H1 (cell line): ENCODE data around the gene KCP. TPM values are rescaled to one million over a fixed set of nuclear protein-coding genes. Genes with fewer than 3 reads are reported as not detected.

Experiments
- CTCF ChIA-PET: fragments of 300-600 bp; sonication (Branson Sonifier 250); formaldehyde crosslinking; loops from one replicate; lab custom pipeline; 2021; ENCODE audit not compliant: partially characterized antibody; lab: Charles Lee
- POLR2A ChIA-PET: fragments of 300-600 bp; sonication (Branson Sonifier 250); formaldehyde crosslinking; loops from one replicate; lab custom pipeline; 2021; ENCODE audit warnings: inconsistent platforms; ENCODE audit not compliant: partially characterized antibody; lab: Charles Lee
- DNase-seq, 2 experiments: peaks; one replicate each; pipeline versions ENCODE4 v3.0.0 to v3.0.0-alpha.2; 2010 to 2022; ENCODE audit warnings: low spot score in 2 of 2, low read depth in 1 of 2, mixed read lengths in 1 of 2
- FAIRE-seq: peaks from 2 replicates; lab custom pipeline; 2011; peaks lifted over from hg19 to GRCh38; lab: Jason Lieb, UNC
- H2AFZ ChIP-seq: 2 replicates; pipeline ENCODE4 v1.8.1; 2012; ENCODE audit warnings: low read length, inconsistent platforms
- H2AK5ac ChIP-seq: 2 replicates; pipeline ENCODE4 v1.6.1; 2013; ENCODE audit warnings: low read depth, low read length
- H2BK120ac ChIP-seq: replicated peaks from 2 replicates; pipeline ENCODE3; 2013; ENCODE audit warnings: low read depth, low read length, inconsistent platforms
- H2BK12ac ChIP-seq: 2 replicates; pipeline ENCODE4 v1.6.1; 2013; ENCODE audit warnings: low read depth, low read length
- H2BK15ac ChIP-seq: 2 replicates; pipeline ENCODE4 v1.6.1; 2013; ENCODE audit warnings: low read length
- H2BK20ac ChIP-seq: 2 replicates; pipeline ENCODE4 v1.6.1; 2013; ENCODE audit warnings: low read length
- H2BK5ac ChIP-seq: 2 replicates; pipeline ENCODE4 v1.6.1; 2013; ENCODE audit warnings: low read depth, low read length
- H3K14ac ChIP-seq: 2 replicates; pipeline ENCODE4 v1.6.1; 2013; ENCODE audit warnings: inconsistent platforms; ENCODE audit not compliant: insufficient read length
- H3K18ac ChIP-seq: 2 replicates; pipeline ENCODE4 v1.6.1; 2013; ENCODE audit warnings: low read length; ENCODE audit errors: extremely low read depth
- H3K23ac ChIP-seq: 2 replicates; pipeline ENCODE4 v1.6.1; 2013; ENCODE audit warnings: inconsistent platforms; ENCODE audit not compliant: insufficient read length
- H3K23me2 ChIP-seq: 2 replicates; pipeline ENCODE4 v1.6.1; 2013; ENCODE audit warnings: low read depth, low read length
- H3K27ac ChIP-seq: 2 replicates; pipeline ENCODE4 v1.6.1; 2011; ENCODE audit warnings: low read depth, low read length, inconsistent platforms
- H3K27me3 ChIP-seq, 4 experiments: replicated peaks in 1 of 4; 1 replicate in 1 of 4; 2 replicates in 3 of 4; pipeline versions ENCODE4 v1.6.1 to v1.8.1; 2011 to 2013; ENCODE audit warnings: low read length in 3 of 4, mild to moderate bottlenecking in 3 of 4, inconsistent platforms in 2 of 4, mixed read lengths in 2 of 4, moderate library complexity in 1 of 4; ENCODE audit not compliant: control insufficient read depth in 3 of 4, insufficient read depth in 3 of 4; ENCODE audit errors: extremely low read depth in 1 of 4
- H3K36me3 ChIP-seq, 4 experiments: 2 replicates each; pipeline versions ENCODE4 v1.6.1 to v1.8.1; 2011 to 2013; ENCODE audit warnings: mild to moderate bottlenecking in 4 of 4, low read length in 3 of 4, moderate library complexity in 2 of 4, control low read depth in 1 of 4, inconsistent platforms in 1 of 4; ENCODE audit not compliant: insufficient read depth in 4 of 4, control insufficient read depth in 2 of 4
- H3K4ac ChIP-seq: replicated peaks from 2 replicates; pipeline ENCODE3; 2013; ENCODE audit warnings: low read length, low read depth, mixed read lengths, inconsistent platforms; ENCODE audit not compliant: insufficient read length
- H3K4me1 ChIP-seq, 4 experiments: replicated peaks in 1 of 4; 1 replicate in 1 of 4; 2 replicates in 3 of 4; pipeline versions ENCODE4 v1.6.1 to v1.8.1; 2011 to 2013; ENCODE audit warnings: low read length in 3 of 4, inconsistent platforms in 2 of 4, mixed read lengths in 1 of 4; ENCODE audit not compliant: insufficient read depth in 4 of 4, control insufficient read depth in 3 of 4
- H3K4me2 ChIP-seq, 2 experiments: 2 replicates each; pipeline versions ENCODE4 v1.6.1 to v1.8.1; 2011 to 2013; ENCODE audit warnings: low read depth in 2 of 2, low read length in 2 of 2, control low read depth in 1 of 2, inconsistent platforms in 1 of 2, mild to moderate bottlenecking in 1 of 2; ENCODE audit not compliant: insufficient read depth in 1 of 2
- H3K4me3 ChIP-seq, 4 experiments: fragments of 200-600, 300-600 bp in 1 of 4; sonication (generic), shearing (Covaris generic), sonication (Bioruptor Twin) in 1 of 4; 2 replicates each; pipeline versions ENCODE4 v1.5.1 to v1.8.1; 2011 to 2016; ENCODE audit warnings: low read length in 4 of 4, low read depth in 3 of 4, control low read depth in 2 of 4, inconsistent platforms in 2 of 4, mild to moderate bottlenecking in 2 of 4, mixed read lengths in 1 of 4, moderate library complexity in 1 of 4; ENCODE audit not compliant: insufficient read depth in 2 of 4; ENCODE audit errors: extremely low read depth in 1 of 4
- H3K56ac ChIP-seq: replicated peaks from 2 replicates; pipeline ENCODE3; 2013; ENCODE audit warnings: low read depth, mild to moderate bottlenecking, mixed read lengths, low read length, inconsistent platforms; ENCODE audit not compliant: insufficient read length
- H3K79me1 ChIP-seq: 2 replicates; pipeline ENCODE4 v1.6.1; 2013; ENCODE audit warnings: low read depth, low read length, control low read depth
- H3K79me2 ChIP-seq, 2 experiments: 2 replicates each; pipeline versions ENCODE4 v1.6.1 to v1.8.1; 2012 to 2013; ENCODE audit warnings: low read length in 2 of 2, mild to moderate bottlenecking in 2 of 2, inconsistent platforms in 1 of 2; ENCODE audit not compliant: insufficient read depth in 2 of 2, control insufficient read depth in 1 of 2
- H3K9ac ChIP-seq, 4 experiments: replicated peaks in 1 of 4; 1 replicate in 1 of 4; 2 replicates in 3 of 4; pipeline versions ENCODE4 v1.6.1 to v1.8.1; 2011 to 2013; ENCODE audit warnings: low read depth in 3 of 4, low read length in 3 of 4, control low read depth in 2 of 4, mild to moderate bottlenecking in 2 of 4, moderate library complexity in 2 of 4, inconsistent platforms in 1 of 4; ENCODE audit errors: extremely low read depth in 1 of 4
- H3K9me3 ChIP-seq, 2 experiments: 2 replicates each; pipeline versions ENCODE4 v1.6.1 to v1.8.1; 2012 to 2013; ENCODE audit warnings: mild to moderate bottlenecking in 2 of 2, moderate library complexity in 2 of 2, control low read depth in 1 of 2, inconsistent platforms in 1 of 2, low read depth in 1 of 2, low read length in 1 of 2, mixed read lengths in 1 of 2; ENCODE audit not compliant: insufficient read depth in 2 of 2
- H4K20me1 ChIP-seq, 2 experiments: replicated peaks in 1 of 2; 2 replicates each; pipeline versions ENCODE3 to v1.8.1; 2011 to 2013; ENCODE audit warnings: inconsistent platforms in 2 of 2, low read length in 2 of 2, mild to moderate bottlenecking in 1 of 2; ENCODE audit not compliant: insufficient read depth in 2 of 2, control insufficient read depth in 1 of 2
- H4K5ac ChIP-seq: 2 replicates; pipeline ENCODE4 v1.6.1; 2013; ENCODE audit warnings: low read length, low read depth, mixed read lengths, inconsistent platforms; ENCODE audit not compliant: insufficient read length
- H4K8ac ChIP-seq: 2 replicates; pipeline ENCODE4 v1.8.0; 2013; ENCODE audit warnings: mild to moderate bottlenecking, moderate library complexity, low read length, inconsistent platforms; ENCODE audit not compliant: insufficient read depth; ENCODE audit errors: extremely low read depth
- H4K91ac ChIP-seq: replicated peaks from 2 replicates; pipeline ENCODE3; 2013; ENCODE audit warnings: low read length, mixed read lengths, inconsistent platforms; ENCODE audit not compliant: insufficient read length
- CEBPB ChIP-seq: IDR thresholded peaks from 2 replicates; pipeline ENCODE4 v1.6.1; 2012; ENCODE audit warnings: low read depth, low read length
- CHD2 ChIP-seq: IDR thresholded peaks from 2 replicates; pipeline ENCODE4 v1.6.1; 2012; ENCODE audit warnings: low read length, improper control_type of control experiment
- EZH2 ChIP-seq: fragments of 200-600 bp; sonication (generic); IDR thresholded peaks from 2 replicates; pipeline ENCODE4 v1.7.1; 2012; ENCODE audit warnings: low read depth, mild to moderate bottlenecking, moderate library complexity, low read length, inconsistent platforms; ENCODE audit not compliant: severe bottlenecking
- GTF2F1 ChIP-seq: IDR thresholded peaks from 2 replicates; pipeline ENCODE4 v1.6.1; 2012; ENCODE audit warnings: low read depth, low read length, improper control_type of control experiment, borderline replicate concordance
- KDM5A ChIP-seq: fragments of 200-600 bp; IDR thresholded peaks from 2 replicates; pipeline ENCODE4 v1.7.1; 2012; ENCODE audit warnings: mild to moderate bottlenecking, low read length, inconsistent platforms, mixed read lengths
- POLR2AphosphoS5 ChIP-seq: IDR thresholded peaks from 2 replicates; pipeline ENCODE4 v1.6.1; 2011; ENCODE audit warnings: low read depth, low read length
- WGBS, 2 experiments: shearing (Covaris generic) in 1 of 2; methylation state at CpG; one replicate each; pipeline versions ENCODE4 v1.1.6 to v1.1.7; 2013 to 2015; ENCODE audit warnings: low lambda C conversion rate in 2 of 2, mixed read lengths in 2 of 2, inconsistent platforms in 1 of 2, low coverage in 1 of 2, missing lambda C conversion rate in 1 of 2; ENCODE audit not compliant: insufficient replicate concordance in 2 of 2, insufficient coverage in 1 of 2, insufficient read length in 1 of 2; ENCODE audit errors: extremely low coverage in 1 of 2, missing lambda C conversion rate in 1 of 2; 5-methylcytosine and 5-hydroxymethylcytosine counted together
- polyA plus RNA-seq, 7 experiments: library from polyadenylated mRNA; depleted of rRNA in 3 of 7; stranded (reverse) in 5 of 7; unstranded in 2 of 7; fragments of >200 nt in 5 of 7; fragments of 200-250 nt in 2 of 7; gene quantifications; 1 replicate in 5 of 7; 2 replicates in 1 of 7; 4 replicates in 1 of 7; pipeline versions ENCODE4 v1.2.1 to v1.2.3, GENCODE V29; 2011 to 2013; ENCODE audit warnings: missing spikeins in 2 of 7, mixed read lengths in 2 of 7
- total RNA-seq: library from RNA; stranded (reverse); fragmentation: NEBNext Ultra II Directional; extraction: Animal tissue kit (Norgen Biotek cat#: 25700); gene quantifications from 2 replicates; pipeline ENCODE4 v1.2.1, GENCODE V29; 2021

KCP gene
- total and polyA plus RNA-seq, 2 of the 8 experiments (the other 6 are each of a cell fraction or from before 2014, with no cell fraction given), result 1.3 to 2.0 TPM

- WGBS, 2 experiments, result 1% methylated on average over 27 of the region's 30 CpGs; no CpG with 5 or more reads in 1 of the 2 experiments
- H3K4me2 ChIP-seq, result peak overlapping the region; percentile 82 to 87
- TF ChIP-seq EZH2, result peak; percentile 31
- no peak for TF ChIP-seq GTF2F1
- no peak for TF ChIP-seq KDM5A
- no peak for TF ChIP-seq POLR2AphosphoS5
- TF ChIP-seq CHD2, result no peak
- TF ChIP-seq CEBPB, result no peak
- TF ChIP-seq, all 59 proteins: peak for 1
- Histone ChIP-seq H2BK5ac (no peak overlapping the region), H3K27ac (no peak overlapping the region), H3K4ac (no peak overlapping the region), H4K20me1 (peaks cover 3 to 18% of the 10 kb centered on the region in 2 experiments), H3K79me2 (no peaks in the 10 kb centered on the region), H3K79me1 (no peaks in the 10 kb centered on the region; the same call in 1 of the 2 replicates), H2AFZ (peak overlapping the region; percentile 25; the same call in 1 of the 2 replicates), H3K14ac (no peak overlapping the region), H4K91ac (no peak overlapping the region), H3K9me3 (no peaks in the 10 kb centered on the region), H4K8ac (peak overlapping the region; percentile 73; the same call in 1 of the 2 replicates), H3K56ac (no peak overlapping the region), H3K36me3 (no peaks in the 10 kb centered on the region), H2AK5ac (no peak overlapping the region), H2BK120ac (no peak overlapping the region), H3K23ac (no peak overlapping the region), H3K4me3 (peak overlapping the region; percentile 49 to 73 (median 57); a peak in 7 of 8 replicates), H2BK12ac (no peak overlapping the region), H3K18ac (peak overlapping the region; percentile 78; the same call in 1 of the 2 replicates), H3K9ac (no peak overlapping the region), H3K4me1 (peaks cover 0 to 18% (median 12%) of the 10 kb centered on the region in 4 experiments; a peak in 6 of 7 replicates), H4K5ac (no peak overlapping the region), H3K23me2 (peaks cover 10% of the 10 kb centered on the region), H2BK20ac (no peak overlapping the region), H2BK15ac (no peak overlapping the region), H3K27me3 (peaks cover 5 to 42% (median 36%) of the 10 kb centered on the region in 4 experiments)
- FAIRE-seq (no peak), DNase-seq (no peak)
- ChIA-PET CTCF (interaction anchor here (1.1 to 8.2 kb wide), 8 partner anchors 8 to 42 kb away, joined by 4 to 81 read pairs (median 8); partner anchors contain the start of gene ATP6V1F), POLR2A (interaction anchor here (0.5 to 4.5 kb wide), 7 partner anchors 9 to 336 kb away, joined by 3 to 27 read pairs (median 4); no protein-coding TSS in a partner anchor)
Measured at GRCh38 chr7:128869944-128870285, 40.6 kb downstream of the KCP start.
